ENCODE data around the gene MT1B. TPM values are rescaled to one million over a fixed set of nuclear protein-coding genes. Genes with fewer than 3 reads are reported as not detected.

MT1B gene
- total and polyA plus RNA-seq, 2 of the 13 experiments (the other 11 are each of a cell fraction or from before 2014, with no cell fraction given): 0.89 TPM; not detected in 1

DNA sequence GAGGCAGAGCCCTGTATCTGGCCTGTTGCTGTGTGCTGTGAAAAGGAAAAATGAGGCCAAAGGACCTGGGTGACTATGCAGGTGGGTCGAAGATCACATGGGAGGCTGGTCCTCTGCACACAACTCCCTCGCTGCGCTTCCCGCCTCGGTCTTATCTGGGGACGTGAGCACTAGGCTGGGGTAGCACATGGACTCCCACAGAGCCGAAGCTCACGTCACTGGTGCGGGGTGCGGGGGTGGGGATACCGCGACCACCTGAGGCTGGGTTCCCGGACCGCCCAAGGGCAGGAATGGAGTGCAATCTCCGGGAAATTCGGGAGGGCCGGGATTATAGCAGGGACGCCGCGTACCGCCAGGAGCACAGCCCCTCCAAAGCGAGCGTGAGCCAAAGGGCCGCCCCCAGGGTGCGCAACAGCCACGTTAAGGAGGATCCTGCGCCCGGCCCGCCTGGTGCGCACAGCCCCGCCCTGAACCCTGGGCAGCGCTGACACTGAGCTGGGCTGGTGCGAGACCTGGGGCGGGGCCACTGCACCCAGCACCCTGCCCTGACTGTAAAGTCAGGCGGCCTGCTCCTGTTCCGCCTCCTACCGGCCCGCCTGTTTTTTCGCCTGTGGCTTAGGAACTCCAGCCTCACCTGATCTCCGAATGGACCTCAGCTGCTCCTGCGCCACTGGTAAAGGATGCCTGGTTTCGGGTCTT is 8.5 kb upstream of the MT1B start (continued):
- TF ChIP-seq HIC2 (CRISPR knock-in tag; IDR thresholded peaks at IDR 0.05; ENCODE audit: low read depth) (0 out of 2 replicates have a peak, but pooled peaks have one; percentile 52), SOX6 (IDR thresholded peaks at IDR 0.05) (no peak), SOX6 (CRISPR knock-in tag; IDR thresholded peaks at IDR 0.05) (peak; percentile 24; the same call in 1 of the 2 replicates), SAP130 (CRISPR knock-in tag; IDR thresholded peaks at IDR 0.05; ENCODE audit: low read depth) (no peak; the same call in 1 of the 2 replicates), HCFC1 (IDR thresholded peaks at IDR 0.05; ENCODE audit: low read depth, low read length) (no peak), ZNF839 (CRISPR knock-in tag; IDR thresholded peaks at IDR 0.05; ENCODE audit: borderline replicate concordance) (no peak), ZNF557 (CRISPR knock-in tag; IDR thresholded peaks at IDR 0.05) (0 out of 2 replicates have a peak, but pooled peaks have one; percentile 38), ZNF451 (CRISPR knock-in tag; IDR thresholded peaks at IDR 0.05) (peak; percentile 64), ZFP90 (CRISPR knock-in tag; IDR thresholded peaks at IDR 0.05; ENCODE audit: borderline replicate concordance) (no peak), HIVEP1 (CRISPR knock-in tag; IDR thresholded peaks at IDR 0.05) (no peak), SNRNP70 (IDR thresholded peaks at IDR 0.05; ENCODE audit: low read depth, low read length) (no peak), ZNF382 (CRISPR knock-in tag; IDR thresholded peaks at IDR 0.05; ENCODE audit: borderline replicate concordance) (no peak), RCOR2 (CRISPR knock-in tag; IDR thresholded peaks at IDR 0.05) (no peak), ZNF337 (CRISPR knock-in tag; IDR thresholded peaks at IDR 0.05; ENCODE audit: borderline replicate concordance, low read depth) (peak; percentile 72; the same call in 1 of the 2 replicates), ZNF790 (CRISPR knock-in tag; IDR thresholded peaks at IDR 0.05; ENCODE audit: borderline replicate concordance) (no peak), ZNF746 (CRISPR knock-in tag; IDR thresholded peaks at IDR 0.05) (no peak), ZC3H13 (CRISPR knock-in tag; IDR thresholded peaks at IDR 0.05) (no peak), MYC (CRISPR knock-in tag; IDR thresholded peaks at IDR 0.05; ENCODE audit: borderline replicate concordance) (no peak; the same call in 1 of the 2 replicates), TCF12 (IDR thresholded peaks at IDR 0.05) (no peak), TCF12 (CRISPR knock-in tag; IDR thresholded peaks at IDR 0.05) (0 out of 2 replicates have a peak, but pooled peaks have one; percentile 59), FOXA1 (IDR thresholded peaks at IDR 0.05) (no peak), FOXA1 (CRISPR knock-in tag; IDR thresholded peaks at IDR 0.05) (no peak), BORCS8-MEF2B (CRISPR knock-in tag; IDR thresholded peaks at IDR 0.05) (peak; percentile 67; the same call in 1 of the 2 replicates), ZNF773 (CRISPR knock-in tag; IDR thresholded peaks at IDR 0.05; ENCODE audit: borderline replicate concordance) (no peak), HMGA1 (CRISPR knock-in tag; conservative IDR thresholded peaks at IDR 0.05) (no peak)
- TF ChIP-seq, protein P1, sequence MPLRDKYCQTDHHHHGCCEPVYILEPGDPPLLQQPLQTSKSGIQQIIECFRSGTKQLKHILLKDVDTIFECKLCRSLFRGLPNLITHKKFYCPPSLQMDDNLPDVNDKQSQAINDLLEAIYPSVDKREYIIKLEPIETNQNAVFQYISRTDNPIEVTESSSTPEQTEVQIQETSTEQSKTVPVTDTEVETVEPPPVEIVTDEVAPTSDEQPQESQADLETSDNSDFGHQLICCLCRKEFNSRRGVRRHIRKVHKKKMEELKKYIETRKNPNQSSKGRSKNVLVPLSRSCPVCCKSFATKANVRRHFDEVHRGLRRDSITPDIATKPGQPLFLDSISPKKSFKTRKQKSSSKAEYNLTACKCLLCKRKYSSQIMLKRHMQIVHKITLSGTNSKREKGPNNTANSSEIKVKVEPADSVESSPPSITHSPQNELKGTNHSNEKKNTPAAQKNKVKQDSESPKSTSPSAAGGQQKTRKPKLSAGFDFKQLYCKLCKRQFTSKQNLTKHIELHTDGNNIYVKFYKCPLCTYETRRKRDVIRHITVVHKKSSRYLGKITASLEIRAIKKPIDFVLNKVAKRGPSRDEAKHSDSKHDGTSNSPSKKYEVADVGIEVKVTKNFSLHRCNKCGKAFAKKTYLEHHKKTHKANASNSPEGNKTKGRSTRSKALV (CRISPR knock-in tag; IDR thresholded peaks at IDR 0.05): no peak
- TF ChIP-seq, protein P2, sequence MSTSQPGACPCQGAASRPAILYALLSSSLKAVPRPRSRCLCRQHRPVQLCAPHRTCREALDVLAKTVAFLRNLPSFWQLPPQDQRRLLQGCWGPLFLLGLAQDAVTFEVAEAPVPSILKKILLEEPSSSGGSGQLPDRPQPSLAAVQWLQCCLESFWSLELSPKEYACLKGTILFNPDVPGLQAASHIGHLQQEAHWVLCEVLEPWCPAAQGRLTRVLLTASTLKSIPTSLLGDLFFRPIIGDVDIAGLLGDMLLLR (CRISPR knock-in tag; IDR thresholded peaks at IDR 0.05): no peak
